Adrenal gland (tissue), 12 donors: ENCODE measurements around the gene CYP2C18. TPM values are rescaled to one million over a fixed set of nuclear protein-coding genes. Genes with fewer than 3 reads are reported as not detected.

Source experiments
- DNase-seq, 7 donors: peaks; one replicate each; pipeline ENCODE4 v3.0.0-alpha.2; 2019 to 2020
- H3K27ac ChIP-seq, 5 donors: fragments of 200-600 bp; sonication (generic) in 4 of 5; 1 replicate in 3 of 5; 2 replicates in 2 of 5; pipeline versions ENCODE4 v1.5.1 to v1.8.0; 2016 to 2020; ENCODE audit warnings: mild to moderate bottlenecking in 1 of 5
- H3K27me3 ChIP-seq: fragments of 200-600 bp; 2 replicates; pipeline ENCODE4 v1.8.0; 2021
- H3K36me3 ChIP-seq, 2 donors: fragments of 200-600 bp; replicated peaks in 1 of 2; 1 replicate in 1 of 2; 2 replicates in 1 of 2; pipeline versions ENCODE4 v1.5.1 to v1.8.0; 2018 to 2022
- H3K4me1 ChIP-seq, 2 donors: fragments of 200-600 bp; replicated peaks in 1 of 2; 1 replicate in 1 of 2; 2 replicates in 1 of 2; pipeline versions ENCODE4 v1.5.1 to v1.8.0; 2018 to 2021
- H3K4me3 ChIP-seq, 4 donors: fragments of 200-600 bp; sonication (generic) in 3 of 4; one replicate each; pipeline ENCODE4 v1.5.1; 2016 to 2018
- H3K9me3 ChIP-seq, 3 donors: fragments of 200-600 bp; sonication (generic) in 1 of 3; replicated peaks in 1 of 3; 1 replicate in 2 of 3; 2 replicates in 1 of 3; pipeline versions ENCODE4 v1.5.1 to v1.8.0; 2016 to 2021
- CTCF ChIP-seq, 6 experiments: fragments of 450-650 bp in 4 of 6; fragments of 200-600 bp in 2 of 6; sonication (generic) in 1 of 6; IDR thresholded peaks; 1 replicate in 5 of 6; 2 replicates in 1 of 6; pipeline versions ENCODE4 v1.5.1 to v1.8.0; 2016 to 2021; ENCODE audit warnings: antibody characterized with exemption in 6 of 6, mild to moderate bottlenecking in 2 of 6, moderate library complexity in 1 of 6
- POLR2A ChIP-seq, 2 donors: fragments of 450-650 bp; IDR thresholded peaks; one replicate each; pipeline ENCODE4 v1.6.1; 2017; ENCODE audit warnings: antibody characterized with exemption in 2 of 2, mild to moderate bottlenecking in 2 of 2, moderate library complexity in 1 of 2
- WGBS, 4 donors: extraction: QIAGEN DNeasy Blood & Tissue Kit in 2 of 4; methylation state at CpG; one replicate each; pipeline versions ENCODE4 v1.1.5 to v1.1.7; 2013 to 2017; 5-methylcytosine and 5-hydroxymethylcytosine counted together
- intact Hi-C, 2 donors: fragments of 100-400 bp; cut with DNase I; formaldehyde crosslinking; loops; one replicate each; pipeline versions ENCODE4 v1.14.1 to v1.15.0; 2022 to 2023
- polyA plus RNA-seq, 3 donors: library from polyadenylated mRNA; stranded (reverse); fragments of 200-250 nt in 2 of 3; fragments of 350-450 nt in 1 of 3; fragmentation: Illumina TruSeq in 1 of 3; extraction: RNeasy Lipid Tissue Mini Kit (QIAGEN cat#74804) in 1 of 3; gene quantifications; one replicate each; pipeline ENCODE4 v1.2.3, GENCODE V29; 2013 to 2014
- total RNA-seq, 9 donors: library from RNA; depleted of rRNA in 4 of 9; stranded (reverse); fragments of >200 nt in 4 of 9; fragments of 120-200 nt in 1 of 9; fragmentation: NEBNext Ultra II Directional in 1 of 9; extraction: Animal tissue kit (Norgen Biotek cat#: 25700) in 1 of 9; gene quantifications; one replicate each; pipeline versions ENCODE4 v1.1.0 to v1.2.4, GENCODE V29; 2013 to 2023
- donor health status: healthy with polysubstance abuse.
- donor health status: Bipolar disorder and iron deficiency.
- donor health status: DM: yes; HTN: yes; CAD: no.
- donor health status: DM: no; HTN: no; CAD: no.
- donor health status: DM: no; HTN: no; CAD: no.
- donor health status: DM: yes; HTN: yes; CAD: no.

CYP2C18 gene
- total and polyA plus RNA-seq, 12 donors = 0.03 to 0.07 (median 0.06) TPM; not detected in 9

GRCh38 chr10:94785211-94785610 is 101.7 kb downstream of the CYP2C18 start:
- H3K36me3 ChIP-seq = no peaks in the 10 kb centered on the region
- no peak overlapping the region for H3K4me3 ChIP-seq
- H3K27ac ChIP-seq = no peak overlapping the region
- no peaks in the 10 kb centered on the region for H3K4me1 ChIP-seq
- no peaks in the 10 kb centered on the region for H3K27me3 ChIP-seq
- intact Hi-C loops = no loop called here
- 48 to 61% (median 52%) methylated on average over 2 of the region's 2 CpGs for WGBS, 4 donors
- DNase-seq = no peak
- TF ChIP-seq POLR2A (IDR thresholded peaks at IDR 0.05) (no peak), CTCF (IDR thresholded peaks at IDR 0.05) (no peak)
- no peaks in the 10 kb centered on the region for H3K9me3 ChIP-seq

Other genes with a start within 250 kb of the CYP2C18 start
- 10 to 100 TPM in 2 of 9 donors, 1 to 10 TPM in 6, under 1 TPM in 1; 0.60 to 41.0 (median 5.0) TPM for gene HELLS, start 137.9 kb upstream of the CYP2C18 start, total RNA-seq
- gene HELLS, start 137.9 kb upstream of the CYP2C18 start, polyA plus RNA-seq = 1 to 10 TPM; 2.4 to 2.8 (median 2.7) TPM
- under 1 TPM in 1 of 9 donors, not detected in 8; 0.06 TPM for gene CYP2C19, start 79.0 kb downstream of the CYP2C18 start, total RNA-seq
- not detected for gene CYP2C19, start 79.0 kb downstream of the CYP2C18 start, polyA plus RNA-seq